Measurements from ENCODE around the gene VSTM2L. TPM values are rescaled to one million over a fixed set of nuclear protein-coding genes. Genes with fewer than 3 reads are reported as not detected.
A peak's percentile ranks its signal among the peaks of the same experiment; 100 is the strongest.

The VSTM2L gene
- polyA plus RNA-seq, 1 of the 3 experiments (the other 2 are of a cell fraction) = 5.1 TPM

- TF ChIP-seq FOXJ3 (CRISPR knock-in tag; IDR thresholded peaks at IDR 0.05) = no peak
- no peak for TF ChIP-seq RCOR1 (IDR thresholded peaks at IDR 0.05; ENCODE audit: low read length)
- no peak for TF ChIP-seq POLR2AphosphoS5 (IDR thresholded peaks at IDR 0.05; ENCODE audit: low read depth, low read length)
These were observed 83.3 kb downstream of the VSTM2L start (continued) for GRCh38 chr20:37986044-37986858.

- ChIA-PET POLR2A (interaction anchor here (0.8 to 2.5 kb wide), 3 partner anchors 64 to 72 kb away, joined by 3 to 12 read pairs (median 3); no protein-coding TSS in a partner anchor), CTCF (interaction anchor here (0.7 to 3.7 kb wide), 11 partner anchors 11 to 423 kb away, joined by 3 to 19 read pairs (median 4); partner anchors contain the start of gene VSTM2L)
- Histone ChIP-seq H3F3A (replicated peaks; ENCODE audit: insufficient read depth) (no peaks in the 10 kb centered on the region), H2AFZ (ENCODE audit: low read depth) (no peak overlapping the region), H3K4me3 (ENCODE audit: low read depth in 2 of 2, low read length in 1 of 2) (no peak overlapping the region), H3K9me3 (no peaks in the 10 kb centered on the region), H3K27ac (ENCODE audit: low read depth in 2 of 2, low read length in 1 of 2) (peak overlapping the region; percentile 53 to 99), H3K9ac (no peak overlapping the region), H3K27me3 (ENCODE audit: insufficient read depth) (no peaks in the 10 kb centered on the region), H3K9me2 (no peaks in the 10 kb centered on the region), H4K20me1 (ENCODE audit: insufficient read depth) (no peaks in the 10 kb centered on the region), H3K79me2 (ENCODE audit: insufficient read depth) (no peaks in the 10 kb centered on the region), H3K36me3 (replicated peaks in 1 of 2; ENCODE audit: control insufficient read depth in 1 of 2, insufficient read depth in 2 of 2, low read length in 1 of 2) (peaks cover 13 to 24% of the 10 kb centered on the region in 2 experiments), H3K4me2 (no peak overlapping the region), H3K4me1 (ENCODE audit: control insufficient read depth in 1 of 2, insufficient read depth in 2 of 2, low read depth in 1 of 2, low read length in 1 of 2) (peaks cover 0 to 80% of the 10 kb centered on the region in 2 experiments; a peak in 2 of 4 replicates)
- peak; percentile 58; the same call in 1 of the 2 replicates for TF ChIP-seq MXI1 (IDR thresholded peaks at IDR 0.05; ENCODE audit: low read depth, low read length)
- TF ChIP-seq, protein P1, sequence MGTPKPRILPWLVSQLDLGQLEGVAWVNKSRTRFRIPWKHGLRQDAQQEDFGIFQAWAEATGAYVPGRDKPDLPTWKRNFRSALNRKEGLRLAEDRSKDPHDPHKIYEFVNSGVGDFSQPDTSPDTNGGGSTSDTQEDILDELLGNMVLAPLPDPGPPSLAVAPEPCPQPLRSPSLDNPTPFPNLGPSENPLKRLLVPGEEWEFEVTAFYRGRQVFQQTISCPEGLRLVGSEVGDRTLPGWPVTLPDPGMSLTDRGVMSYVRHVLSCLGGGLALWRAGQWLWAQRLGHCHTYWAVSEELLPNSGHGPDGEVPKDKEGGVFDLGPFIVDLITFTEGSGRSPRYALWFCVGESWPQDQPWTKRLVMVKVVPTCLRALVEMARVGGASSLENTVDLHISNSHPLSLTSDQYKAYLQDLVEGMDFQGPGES (IDR thresholded peaks at IDR 0.05; ENCODE audit: low read depth, low read length) = no peak
- TF ChIP-seq GABPA (IDR thresholded peaks at IDR 0.05; ENCODE audit: low read depth) = no peak
- TF ChIP-seq TEAD4 (IDR thresholded peaks at IDR 0.05; ENCODE audit: borderline replicate concordance, insufficient read depth) = no peak
- TF ChIP-seq EP300 (IDR thresholded peaks at IDR 0.05; ENCODE audit: borderline replicate concordance in 1 of 2, low read depth in 1 of 2, low read length in 1 of 2) = peak in 1 of 2 experiments; percentile 66; a peak in 2 of 4 replicates
- TF ChIP-seq GATA2 (CRISPR knock-in tag; IDR thresholded peaks at IDR 0.05) = no peak
- TF ChIP-seq RCOR1 (IDR thresholded peaks at IDR 0.05; ENCODE audit: low read length) = peak; percentile 73
- DNase-seq = peak; percentile 79
- 85% methylated on average over 6 of the region's 9 CpGs for WGBS (ENCODE audit: low lambda C conversion rate)
These were observed 84.1 kb downstream of the VSTM2L start for GRCh38 chr20:37986873-37987601.

All from SK-N-SH (cell line).